CD4-positive, alpha-beta T cell treated with Interleukin-17A for 4 hours (primary cell): ENCODE data around the gene SUFU.
"Not testable (repeated sequence)": the region's sequence is repeated elsewhere in the genome, so short reads cannot be mapped to it uniquely, and the experiment has no call there.

ENCODE experiments used
- DNase-seq: peaks from one replicate; pipeline ENCODE4 v3.0.0-alpha.2; 2020; ENCODE audit warnings: mixed read lengths

The SUFU gene

DNA sequence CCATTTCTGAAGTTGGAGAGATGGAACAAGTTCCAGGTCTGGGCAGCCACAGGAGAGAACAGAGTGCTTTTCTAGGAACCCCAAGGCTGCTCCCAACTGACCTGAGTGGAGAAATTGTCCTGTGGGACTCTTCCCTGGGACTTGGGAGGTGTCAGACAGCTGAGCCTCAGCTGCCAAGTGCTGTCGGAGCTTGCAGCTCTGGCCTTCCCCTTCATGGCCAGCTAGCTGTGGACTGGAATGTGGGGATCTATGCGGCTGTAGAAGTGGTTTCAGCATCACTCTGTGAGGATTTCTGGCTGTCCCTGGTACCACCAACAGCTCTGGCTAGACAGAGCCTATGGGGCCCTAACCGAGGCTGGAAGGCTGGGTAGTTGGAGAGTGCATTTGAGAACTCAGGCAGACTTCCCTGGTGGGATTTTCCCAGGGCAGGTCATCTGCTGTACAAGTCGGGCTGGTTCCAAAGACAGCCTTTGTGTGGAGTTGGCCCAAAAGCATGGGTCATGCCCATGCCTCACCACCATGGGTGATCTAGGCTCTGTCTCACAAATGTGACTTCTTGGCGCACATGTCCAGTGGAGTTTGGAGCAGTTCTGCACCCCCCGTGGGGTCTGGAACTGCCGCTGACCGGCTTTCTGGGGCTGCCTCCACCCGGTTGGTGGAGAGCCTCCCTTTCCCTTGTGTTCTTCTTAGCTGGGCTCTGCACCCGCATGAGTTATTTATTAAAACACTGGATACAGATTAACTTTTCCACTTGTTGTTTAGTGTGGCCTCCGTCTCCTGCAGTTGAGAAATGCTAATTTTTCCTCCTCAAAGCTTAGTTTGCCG is 10.9 kb downstream of the SUFU start:
- DNase-seq, result no peak

GRCh38 chr10:102515724-102516123 is 12.0 kb downstream of the SUFU start:
- no peak for DNase-seq

DNA sequence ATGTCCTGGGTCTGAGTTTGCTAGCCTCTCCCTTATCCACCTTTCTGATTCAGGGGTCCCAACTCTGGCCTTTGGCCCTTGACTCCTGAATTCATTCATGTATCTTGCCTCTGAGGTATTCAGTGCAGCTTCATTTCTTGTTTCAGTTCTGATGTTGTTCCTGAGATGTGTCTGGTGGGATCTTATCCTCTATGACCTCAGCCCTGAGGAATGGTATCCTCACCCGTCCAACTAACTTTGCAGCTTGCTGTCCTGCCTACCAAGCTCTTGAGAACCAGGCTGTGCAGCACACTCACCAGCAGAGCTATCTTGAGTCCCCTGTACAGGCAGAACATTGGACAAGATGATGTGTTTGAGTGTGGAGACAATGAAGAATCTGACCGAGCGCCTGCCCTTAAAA is 13.8 kb downstream of the SUFU start:
- DNase-seq, result no peak

DNA sequence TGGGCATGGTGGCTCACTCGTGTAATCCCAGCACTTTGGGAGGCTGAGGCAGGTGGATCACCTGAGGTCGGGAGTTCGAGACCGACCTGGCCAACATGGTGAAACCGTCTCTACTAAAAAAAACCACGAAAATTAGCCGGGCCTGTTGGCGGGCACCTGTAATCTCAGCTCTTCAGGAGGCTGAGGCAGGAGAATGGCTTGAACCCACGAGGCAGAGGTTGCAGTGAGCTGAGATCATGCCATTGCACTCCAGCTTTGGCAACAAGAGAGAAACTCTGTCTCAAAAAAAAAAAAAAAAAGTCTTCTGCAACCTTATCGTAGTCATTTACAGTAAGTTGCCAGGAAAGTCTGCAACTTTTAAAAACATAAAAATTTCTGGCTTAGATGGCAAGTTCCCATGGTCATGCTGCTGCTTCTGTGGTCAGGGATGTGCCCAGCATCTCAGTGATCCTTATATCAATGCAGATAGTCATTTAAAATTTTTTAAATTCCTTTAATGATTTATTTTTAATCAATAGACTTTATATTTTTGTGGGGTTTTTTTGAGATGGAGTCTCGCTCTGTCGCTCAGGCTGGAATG is 15.6 kb downstream of the SUFU start:
- DNase-seq, result no peak

DNA sequence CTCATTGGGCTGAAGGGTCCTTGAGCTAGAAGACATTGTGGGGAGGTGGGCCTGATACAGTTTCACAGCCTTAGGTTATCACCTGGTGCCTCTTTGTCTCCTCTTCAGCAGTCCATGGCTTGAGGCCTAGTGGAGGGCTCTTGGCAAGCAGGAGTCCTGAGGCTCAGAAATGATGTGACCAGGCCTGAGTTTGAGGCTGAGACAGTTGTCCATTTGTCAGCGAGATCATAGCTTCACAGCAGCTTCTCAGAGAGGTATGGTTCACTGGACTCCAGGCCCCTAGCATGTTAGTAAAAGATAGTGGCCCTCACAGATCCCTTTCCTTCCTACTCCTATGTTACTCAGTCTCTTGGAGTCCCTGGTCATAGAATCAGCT is 19.1 kb downstream of the SUFU start:
- DNase-seq, result no peak

GRCh38 chr10:102523250-102524029 is 19.7 kb downstream of the SUFU start:
- no peak for DNase-seq

- no peak for DNase-seq
Observed at GRCh38 chr10:102524746-102525145, 21.0 kb downstream of the SUFU start.

- no peak for DNase-seq
Observed at GRCh38 chr10:102527546-102527945, 23.8 kb downstream of the SUFU start.

- no peak for DNase-seq
Observed at GRCh38 chr10:102534333-102534732, 30.6 kb downstream of the SUFU start.

DNA sequence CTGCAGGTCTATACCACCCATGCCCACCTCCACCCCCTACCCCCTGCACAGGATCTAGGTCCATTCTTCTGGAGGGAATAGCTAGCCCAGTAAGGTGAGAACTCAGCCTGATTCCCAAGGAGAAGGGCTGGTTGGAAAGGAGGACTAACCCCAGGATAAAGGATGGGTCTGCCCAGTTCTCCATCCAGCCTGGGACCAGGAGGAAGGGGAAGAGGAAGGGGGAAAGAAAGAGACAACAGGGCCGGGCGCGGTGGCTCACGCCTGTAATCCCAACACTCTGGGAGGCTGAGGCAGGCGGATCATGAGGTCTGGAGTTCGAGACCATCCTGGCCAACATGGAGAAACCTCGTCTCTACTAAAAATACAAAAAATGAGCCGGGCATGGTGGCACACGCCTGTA is 31.2 kb downstream of the SUFU start:
- DNase-seq, result not testable (repeated sequence)

- no peak for DNase-seq
Observed at GRCh38 chr10:102535481-102536147, 31.8 kb downstream of the SUFU start.

DNA sequence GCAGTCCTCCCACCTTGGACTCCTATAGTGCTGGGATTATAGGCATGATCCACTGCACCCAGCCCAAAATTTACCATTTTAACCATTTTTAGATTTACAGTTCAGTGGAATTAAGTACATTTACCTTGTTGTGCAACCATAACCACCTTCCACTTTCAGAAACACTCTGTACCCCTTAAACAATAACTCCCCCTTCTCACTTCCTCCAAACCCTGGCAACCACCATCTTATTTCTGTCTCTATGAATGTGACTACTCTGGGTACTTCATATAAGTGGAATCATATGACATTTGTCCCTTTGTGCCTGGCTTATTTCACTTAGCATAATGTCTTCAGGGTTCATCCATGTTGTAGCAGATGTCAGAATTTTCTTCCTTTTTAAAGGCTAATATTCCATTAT is 33.6 kb downstream of the SUFU start:
- DNase-seq, result no peak

- DNase-seq, result no peak
Observed at GRCh38 chr10:102537948-102538347, 34.2 kb downstream of the SUFU start.

DNA sequence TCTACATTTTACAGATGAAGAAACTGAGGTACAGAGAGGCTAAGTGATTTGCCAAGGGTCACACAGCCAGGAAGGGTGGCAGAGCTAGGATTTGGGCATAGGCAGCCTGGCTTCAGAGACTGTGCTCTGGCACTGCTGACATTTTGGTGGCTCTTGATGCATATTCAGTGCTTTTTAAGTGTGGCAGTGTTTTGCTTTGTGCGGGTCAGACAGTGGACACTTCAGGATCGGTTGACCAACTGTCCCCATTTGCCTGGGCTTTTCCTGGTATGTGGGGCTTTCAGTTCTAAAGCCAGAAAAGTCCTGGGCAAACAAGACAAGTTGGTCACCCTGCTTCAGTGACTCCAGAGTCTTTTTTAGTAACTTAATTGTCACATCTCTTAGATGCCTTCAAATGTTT is 35.0 kb downstream of the SUFU start:
- DNase-seq, result no peak

- DNase-seq, result no peak
Observed at GRCh38 chr10:102540023-102540422, 36.3 kb downstream of the SUFU start.

GRCh38 chr10:102542800-102543418 is 39.1 kb downstream of the SUFU start:
- DNase-seq, result no peak

DNA sequence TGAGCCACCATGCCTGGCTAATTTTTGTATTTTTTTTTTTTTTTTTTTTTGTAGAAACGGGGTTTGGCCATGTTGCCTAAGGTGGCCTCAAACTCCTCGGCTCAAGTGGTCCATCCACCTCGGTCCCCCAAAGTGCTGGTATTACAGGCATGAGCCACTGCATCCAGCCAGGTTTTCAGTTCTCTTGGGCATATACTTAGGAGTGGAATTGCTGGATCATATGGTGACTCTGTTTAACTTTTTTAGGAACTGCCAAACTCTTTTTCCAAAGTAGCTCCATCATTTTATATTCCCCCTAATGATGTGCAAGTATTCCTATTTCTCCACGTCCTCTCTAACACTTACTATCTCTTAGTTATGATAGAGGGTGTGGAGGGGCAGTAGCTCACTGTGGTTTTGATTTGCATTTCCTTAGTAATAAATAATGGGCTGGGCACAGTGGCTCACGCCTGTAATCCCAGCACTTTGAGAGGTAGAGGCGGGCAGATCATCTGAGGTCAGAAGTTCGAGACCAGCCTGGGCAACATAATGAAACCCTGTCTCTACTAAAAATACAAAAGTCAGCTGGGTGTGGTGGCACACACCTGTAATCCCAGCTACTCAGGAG is 41.6 kb downstream of the SUFU start:
- DNase-seq, result no peak

GRCh38 chr10:102545997-102546396 is 42.2 kb downstream of the SUFU start:
- DNase-seq, result no peak

DNA sequence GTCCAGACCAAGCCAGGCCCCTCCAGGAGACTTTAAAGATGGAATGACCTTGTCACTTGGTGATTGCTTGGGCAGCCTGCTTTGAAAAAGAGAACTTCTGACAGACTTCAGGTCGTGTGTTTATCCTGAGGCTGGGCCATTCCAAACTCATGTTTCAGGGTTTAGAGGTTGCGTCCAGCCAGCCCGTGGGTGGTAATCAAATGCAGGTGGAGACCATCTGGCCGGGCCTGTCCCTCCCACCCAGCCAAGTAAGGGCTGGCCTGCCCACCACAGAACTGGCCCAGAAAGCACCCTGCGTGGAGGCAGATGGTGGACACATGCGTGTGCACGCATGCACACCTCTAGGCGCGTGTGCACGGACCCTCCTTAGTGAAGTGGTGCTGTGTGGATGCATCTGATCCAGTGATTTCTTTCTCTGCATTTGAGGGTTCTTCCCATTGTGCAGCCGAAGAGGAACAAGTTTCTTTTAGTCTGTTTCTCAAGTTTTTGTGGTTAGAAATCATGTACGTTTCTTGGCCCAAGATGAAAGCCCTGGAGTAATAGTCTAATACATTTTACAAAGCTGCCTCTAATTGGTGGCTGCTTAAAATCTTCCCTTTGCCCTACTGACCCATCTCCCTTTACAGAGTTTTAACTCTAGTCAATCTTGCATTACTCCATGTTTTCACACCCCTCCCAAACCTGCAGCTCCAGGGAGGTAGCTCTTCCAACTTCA is 43.0 kb downstream of the SUFU start:
- no peak for DNase-seq

- DNase-seq, result no peak
Observed at GRCh38 chr10:102549549-102549948, 45.8 kb downstream of the SUFU start.

DNA sequence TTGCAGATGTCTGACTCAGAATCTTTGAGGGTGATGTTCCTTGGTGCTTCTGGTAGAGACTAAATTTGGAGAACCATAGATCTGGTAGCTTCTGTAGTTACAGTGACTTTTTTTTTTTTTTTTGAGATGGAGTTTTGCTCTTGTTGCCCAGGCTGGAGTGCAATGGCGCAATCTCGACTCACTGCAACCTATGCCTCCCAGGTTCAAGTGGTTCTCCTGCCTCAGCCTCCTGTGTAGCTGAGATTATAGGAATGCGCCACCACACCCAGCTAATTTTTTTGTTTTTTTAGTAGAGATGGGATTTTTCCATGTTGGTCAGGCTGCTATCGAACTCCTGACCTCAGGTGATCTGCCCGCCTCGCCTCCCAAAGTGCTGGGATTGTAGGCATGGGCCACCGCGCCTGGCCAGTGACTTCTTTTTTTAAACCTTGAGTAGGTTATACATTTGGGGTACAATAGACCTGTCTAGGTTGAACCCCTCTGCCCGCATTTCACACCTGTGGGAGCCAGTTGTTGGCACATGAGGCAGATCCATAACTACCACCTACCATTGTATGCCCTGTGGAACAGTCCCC is 47.0 kb downstream of the SUFU start:
- no peak for DNase-seq
